G401.6 (cell line): ENCODE data around the gene TMEM186.
"Not testable (repeated sequence)": the region's sequence is repeated elsewhere in the genome, so short reads cannot be mapped to it uniquely, and the experiment has no call there.

Source experiments
- FAIRE-seq: peaks from 2 replicates; lab custom pipeline; 2012; peaks lifted over from hg19 to GRCh38; lab: Jason Lieb, UNC

TMEM186 gene

DNA sequence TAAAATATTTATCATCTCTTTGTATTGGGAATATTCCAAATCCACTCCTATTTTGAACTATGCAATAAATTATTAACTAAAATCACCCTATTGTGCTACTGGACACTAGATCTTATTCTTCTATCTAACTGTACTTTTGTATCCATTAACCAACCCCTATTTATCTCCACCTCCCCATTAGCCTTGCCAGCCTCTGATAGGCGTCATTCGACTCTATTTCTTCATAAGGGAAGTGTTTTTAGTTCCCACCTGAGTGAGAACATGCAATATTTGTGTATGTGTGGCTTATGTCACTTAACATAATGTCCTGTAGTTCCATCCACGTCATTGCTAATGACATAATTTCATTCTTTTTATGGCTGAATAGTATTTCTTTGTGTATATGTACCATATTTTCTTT lies 23.9 kb downstream of the TMEM186 start:
- FAIRE-seq, result no peak

DNA sequence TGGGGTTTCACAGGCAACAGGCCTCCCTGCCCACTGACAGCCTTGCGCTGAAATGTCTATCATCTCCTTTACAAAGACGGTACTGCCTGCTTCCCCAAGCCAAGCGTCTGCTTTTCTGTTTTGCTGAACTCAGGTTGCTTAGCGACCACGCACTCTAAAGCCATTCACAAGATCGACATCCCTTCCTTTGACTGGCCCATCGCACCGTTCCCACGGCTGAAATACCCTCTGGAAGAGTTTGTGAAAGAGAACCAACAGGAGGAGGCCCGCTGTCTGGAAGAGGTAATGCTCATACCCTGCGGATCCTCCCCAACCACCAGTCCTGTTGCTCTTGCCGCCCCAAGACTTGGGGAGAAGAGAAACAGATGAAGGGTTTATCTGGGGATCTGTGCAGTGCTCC lies 28.7 kb downstream of the TMEM186 start:
- no peak for FAIRE-seq

DNA sequence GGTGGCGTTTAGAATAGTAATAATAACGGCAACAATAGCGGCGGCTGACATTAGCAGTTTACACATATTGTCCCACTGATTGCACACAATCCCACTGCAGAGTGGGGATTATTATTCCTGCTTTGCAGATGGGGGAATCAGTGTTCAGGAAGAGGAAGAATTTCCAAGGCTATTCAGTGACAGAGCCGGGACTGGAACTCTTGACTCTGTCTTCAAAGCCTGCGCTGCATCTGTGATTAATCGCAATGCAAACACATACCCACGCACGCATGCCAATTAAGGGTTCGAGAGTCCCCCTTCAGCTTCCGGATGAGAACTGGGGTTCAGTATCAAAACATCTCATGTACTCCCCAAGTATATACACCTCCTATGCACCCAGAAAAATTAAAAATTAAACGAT lies 29.2 kb downstream of the TMEM186 start:
- FAIRE-seq, result no peak

DNA sequence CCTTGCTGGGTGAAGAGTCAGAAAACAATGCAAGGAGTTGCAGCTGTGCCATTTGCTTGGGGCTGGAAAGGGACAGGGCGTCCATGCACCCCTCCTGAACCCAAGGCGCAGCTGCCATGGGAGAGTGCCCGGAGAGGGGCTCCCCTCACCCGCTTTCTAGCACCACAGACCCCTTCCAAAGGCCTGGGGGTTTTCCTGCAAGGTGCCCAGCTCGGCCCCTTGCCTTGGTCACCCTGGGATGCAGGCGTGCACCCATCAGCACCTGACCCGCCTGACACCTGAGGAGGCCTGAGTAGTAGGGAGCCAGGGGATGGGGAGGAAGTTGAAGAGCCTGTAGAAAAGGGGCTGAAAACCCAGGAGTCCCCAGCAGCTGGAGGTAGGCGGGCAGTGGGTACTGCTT lies 30.3 kb downstream of the TMEM186 start:
- FAIRE-seq, result no peak

DNA sequence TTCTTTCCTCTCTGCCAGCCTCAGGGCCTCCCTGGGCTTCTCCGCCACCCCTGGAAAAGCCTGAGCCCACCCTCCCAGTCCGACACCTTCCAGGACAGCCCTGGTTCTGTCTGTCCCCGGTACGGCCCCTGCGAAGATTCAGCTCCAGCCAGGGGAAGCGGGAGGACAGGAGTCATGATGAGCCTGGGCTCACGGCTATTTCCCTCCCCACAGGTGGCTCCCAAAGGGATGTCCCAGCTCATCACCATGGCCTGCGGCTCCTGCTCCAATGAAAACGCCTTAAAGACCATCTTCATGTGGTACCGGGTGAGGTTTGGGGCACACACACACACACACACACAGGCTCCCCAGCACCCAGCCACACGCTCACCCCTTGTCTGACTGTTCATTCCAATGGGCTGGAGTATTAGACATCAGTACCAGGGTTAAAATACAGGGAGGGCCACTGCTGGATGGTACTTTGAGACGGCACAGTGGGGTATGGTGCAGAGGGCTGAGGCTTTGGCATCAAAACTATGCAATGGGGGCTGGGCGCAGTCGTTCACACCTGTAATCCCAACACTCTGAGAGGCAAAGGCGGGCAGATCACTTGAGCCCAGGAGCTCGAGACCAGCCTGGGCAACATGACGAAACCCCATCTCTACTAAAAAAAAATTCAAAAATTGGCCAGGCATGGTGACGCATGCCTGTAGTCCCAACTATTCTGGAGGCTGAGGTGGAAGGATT lies 32.8 kb downstream of the TMEM186 start:
- FAIRE-seq, result no peak

DNA sequence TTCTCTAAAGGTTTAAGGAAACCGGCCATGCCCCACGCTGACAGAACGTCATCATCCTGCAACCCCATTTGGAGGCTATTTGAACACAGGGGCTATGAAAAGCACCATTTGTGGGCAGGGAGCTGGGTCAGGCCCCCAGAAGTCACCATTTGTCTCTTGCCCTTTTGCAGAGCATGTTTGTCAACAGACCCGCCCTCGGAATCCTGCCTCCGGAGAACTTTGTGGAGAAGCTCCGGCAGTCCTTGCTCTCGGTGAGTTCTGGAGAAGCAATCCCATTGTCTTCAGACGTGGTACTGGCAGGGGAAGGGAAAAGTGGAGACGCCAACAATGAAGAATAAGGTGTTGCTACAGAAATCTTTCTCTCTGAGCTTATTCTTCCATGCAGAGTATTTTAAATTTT lies 33.5 kb downstream of the TMEM186 start:
- no peak for FAIRE-seq

DNA sequence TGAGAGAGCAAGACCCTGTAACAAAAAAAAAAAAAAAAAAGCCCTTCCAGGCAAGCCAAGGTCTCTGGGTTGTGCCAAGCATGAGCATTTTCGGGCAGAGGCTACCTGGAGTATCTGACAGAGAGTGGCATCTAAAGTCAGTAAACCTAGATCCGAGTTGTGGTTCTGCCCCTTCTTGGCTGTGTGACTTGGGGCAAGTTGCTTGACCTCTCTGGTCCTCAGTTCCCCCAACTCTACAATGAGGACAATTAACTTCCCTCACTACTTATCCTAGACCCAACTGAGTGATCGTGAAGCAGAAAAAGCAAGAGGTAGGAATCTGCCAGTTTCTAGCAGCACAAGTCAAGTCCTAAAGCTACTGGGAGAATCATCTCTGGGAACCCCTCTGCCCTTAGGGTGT lies 34.4 kb downstream of the TMEM186 start:
- FAIRE-seq, result no peak

DNA sequence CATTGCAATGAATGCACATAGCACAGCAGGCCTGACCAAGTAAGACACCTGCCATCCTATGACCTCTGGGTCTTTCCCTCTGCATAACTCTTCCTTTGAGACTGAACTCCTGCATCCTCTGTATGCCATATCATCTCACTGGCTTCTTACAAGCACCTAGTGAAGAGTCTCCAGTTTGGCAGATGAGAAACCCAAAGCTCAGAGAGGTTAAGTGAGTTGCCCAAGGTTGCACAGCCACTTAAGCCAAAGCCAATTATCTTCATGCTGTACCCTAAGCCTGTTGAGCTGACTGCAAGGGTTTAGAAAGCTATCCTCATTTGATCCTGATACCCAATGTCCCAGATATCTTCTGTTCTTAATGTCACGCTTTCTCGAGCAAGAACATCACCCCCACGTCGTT lies 35.2 kb downstream of the TMEM186 start:
- FAIRE-seq, result no peak

DNA sequence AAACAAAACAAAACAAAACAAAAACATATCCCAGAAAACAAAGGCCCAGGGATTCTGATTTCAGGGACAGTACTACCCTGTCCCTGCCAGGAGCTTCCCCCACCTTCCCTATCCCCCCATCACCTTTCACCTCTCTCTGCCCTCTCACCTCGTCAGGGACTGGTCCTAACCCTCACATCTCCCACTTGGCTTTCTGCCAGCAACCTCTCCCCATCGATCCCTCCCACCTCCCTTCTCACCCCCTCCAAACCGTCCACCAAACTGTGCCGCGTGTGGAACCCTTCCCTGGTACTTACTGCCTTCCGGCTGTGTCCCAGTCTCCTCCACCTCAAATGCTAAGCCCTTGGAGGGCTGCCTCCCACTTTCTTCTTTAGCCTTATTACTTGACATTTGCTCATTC lies 36.4 kb downstream of the TMEM186 start:
- no peak for FAIRE-seq

DNA sequence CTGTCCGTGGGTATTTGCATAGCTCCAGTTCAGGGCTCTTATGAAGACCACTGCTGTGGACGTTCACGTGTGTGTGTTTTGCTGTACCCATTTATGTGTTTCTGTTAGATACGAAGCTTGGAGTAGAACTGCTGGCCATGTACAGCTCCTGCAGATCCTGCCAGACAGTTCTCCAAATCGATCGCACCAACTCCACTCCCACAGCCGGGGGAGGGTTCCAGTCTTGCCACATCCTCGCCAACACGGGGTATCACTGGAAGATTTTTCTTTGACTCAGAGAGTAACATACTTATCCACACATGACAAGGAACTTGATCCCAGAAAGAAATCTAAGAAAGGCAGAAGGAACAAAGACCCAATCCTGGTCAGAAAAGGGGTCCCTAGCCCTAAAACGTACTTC lies 37.4 kb downstream of the TMEM186 start:
- FAIRE-seq, result no peak

DNA sequence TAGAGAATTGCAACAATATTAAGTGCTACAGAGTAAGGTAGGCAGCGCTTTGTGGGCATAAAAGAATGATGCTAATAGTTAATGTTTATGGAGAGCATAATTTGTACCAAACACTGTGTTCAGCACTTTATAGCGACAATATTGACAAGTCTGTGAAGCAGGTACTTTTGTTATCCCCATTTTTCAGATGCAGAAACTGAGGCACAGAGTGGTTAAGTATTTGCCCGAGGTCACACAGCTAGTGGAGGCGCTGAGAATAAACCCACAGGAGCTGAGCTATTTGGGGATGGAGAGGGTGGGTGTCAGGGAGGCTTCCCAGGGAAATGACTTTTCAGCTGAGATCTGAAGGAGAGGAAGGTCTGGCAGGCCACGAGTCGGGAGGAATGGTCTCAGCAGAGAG lies 39.4 kb downstream of the TMEM186 start:
- FAIRE-seq, result no peak

DNA sequence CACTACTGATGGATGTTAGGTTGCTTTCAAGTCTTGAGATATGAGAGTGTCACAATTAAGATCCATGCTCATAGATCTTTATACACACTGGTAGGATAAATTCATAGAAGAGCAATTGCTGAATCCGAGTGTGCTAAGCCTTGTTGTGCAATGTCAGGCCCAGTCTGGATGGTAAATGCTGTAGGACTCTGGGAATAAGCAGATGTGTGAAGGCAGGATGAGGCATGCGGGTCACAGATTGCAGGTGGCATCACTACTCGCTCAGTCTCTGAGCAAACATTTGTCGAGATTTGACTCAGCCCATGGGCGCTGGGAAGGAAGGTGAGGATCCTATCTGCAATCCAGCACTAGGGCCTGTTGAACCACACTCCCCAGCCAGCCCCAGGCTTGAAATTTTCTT lies 40.7 kb downstream of the TMEM186 start:
- no peak for FAIRE-seq

DNA sequence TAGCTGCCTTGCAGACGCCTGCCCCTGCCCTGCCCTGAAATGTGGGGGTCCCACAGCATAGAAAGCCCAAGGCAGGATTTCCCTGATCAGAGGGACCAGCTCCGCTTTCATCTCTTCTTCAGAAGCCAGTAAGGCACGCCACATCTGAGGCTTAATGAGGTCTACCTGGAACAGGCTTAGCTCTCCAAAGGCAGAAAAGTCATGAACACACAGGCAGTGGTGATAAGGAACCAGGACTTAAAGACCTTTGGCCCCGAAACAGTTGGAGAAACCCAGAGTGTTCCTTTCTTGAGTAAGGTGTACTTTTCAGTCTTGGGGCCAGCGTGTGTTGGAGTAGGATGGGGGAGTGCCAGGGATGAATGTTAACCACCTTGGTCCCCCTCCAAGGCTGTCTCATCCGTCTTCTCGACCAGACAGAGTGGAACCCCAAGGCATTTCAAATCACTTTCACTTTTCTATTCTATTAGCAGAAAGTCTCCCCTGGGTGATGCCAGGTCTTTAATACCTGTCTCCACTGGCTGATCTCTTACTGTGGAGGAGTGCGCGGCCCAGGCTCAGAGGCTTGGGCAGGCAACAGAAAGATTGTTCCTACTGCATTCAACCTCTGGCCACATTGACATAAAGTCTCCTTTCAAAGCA lies 43.9 kb downstream of the TMEM186 start:
- no peak for FAIRE-seq

DNA sequence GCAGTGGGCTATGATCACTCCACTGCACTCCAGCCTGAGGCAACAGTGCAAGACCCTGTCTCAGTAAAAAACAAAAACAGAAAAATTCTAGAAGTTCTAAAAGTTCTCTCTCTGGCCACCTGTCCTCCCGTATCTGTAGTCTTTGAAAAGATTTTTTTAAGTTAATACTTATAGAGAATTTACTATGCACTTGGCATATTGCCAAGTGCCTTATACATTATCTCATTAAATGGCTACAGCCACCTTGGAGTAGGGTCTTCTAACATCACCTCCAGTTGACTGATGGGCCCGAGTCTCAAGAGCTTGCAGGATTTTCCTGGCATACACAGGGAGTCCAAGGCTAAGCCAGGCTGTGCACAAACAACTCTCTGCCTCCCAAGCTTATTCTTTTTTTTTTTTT lies 44.7 kb downstream of the TMEM186 start:
- no peak for FAIRE-seq

DNA sequence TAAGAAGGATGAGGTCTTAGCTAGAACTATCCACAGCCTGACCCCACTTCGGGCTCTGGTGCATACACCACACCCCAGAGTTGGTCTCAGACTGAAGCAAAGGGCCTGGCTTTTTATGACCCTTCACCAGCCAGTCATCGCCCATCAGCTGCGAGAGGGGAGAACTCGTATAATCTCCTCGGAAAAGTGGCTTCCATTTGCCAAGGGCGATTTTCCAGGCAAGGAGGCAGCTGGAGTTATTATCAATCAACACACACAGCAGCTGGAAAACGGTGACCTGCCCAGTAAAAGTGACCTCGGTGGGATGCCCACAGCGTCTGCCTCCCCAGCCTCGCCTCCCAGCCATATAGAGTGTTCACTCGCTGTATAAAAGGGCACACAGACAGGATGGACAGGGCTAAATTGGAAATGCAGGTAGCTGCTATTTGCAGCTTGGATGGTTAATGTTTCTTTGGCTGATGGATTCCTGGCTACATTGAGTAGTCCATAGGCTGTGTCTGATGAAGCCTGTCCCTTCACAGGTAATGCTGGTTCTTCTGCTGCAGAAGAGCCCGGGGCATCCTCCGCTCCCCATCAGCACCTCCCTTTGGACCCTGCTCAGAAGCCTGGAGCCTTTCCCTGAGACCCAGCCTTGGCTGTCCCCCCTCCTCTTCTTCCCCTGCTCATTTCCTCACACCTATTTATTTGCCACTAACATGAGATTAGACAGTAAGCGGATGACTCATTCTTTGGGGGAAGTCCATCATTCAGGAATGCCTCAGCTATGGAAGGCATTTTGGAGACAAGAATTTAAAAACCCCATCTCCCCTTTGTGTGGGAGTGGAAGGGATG lies 45.7 kb downstream of the TMEM186 start:
- no peak for FAIRE-seq

DNA sequence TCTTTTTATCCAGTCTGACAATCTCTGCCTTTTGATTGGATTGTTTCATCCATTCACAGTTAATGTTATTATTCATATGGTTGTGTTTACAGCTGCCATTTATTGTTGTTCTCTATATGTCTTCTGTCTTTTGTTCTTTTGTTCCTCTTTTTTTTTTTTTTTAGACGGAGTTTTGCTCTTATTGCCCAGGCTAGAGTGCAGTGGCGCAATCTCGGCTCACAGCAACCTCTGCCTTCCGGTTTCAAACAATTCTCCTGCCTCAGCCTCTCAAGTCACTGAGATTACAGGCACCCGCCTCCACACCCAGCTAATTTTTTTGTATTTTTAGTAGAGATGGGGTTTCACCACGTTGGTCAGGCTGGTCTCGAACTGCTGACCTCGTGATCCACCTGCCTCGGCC lies 48.5 kb downstream of the TMEM186 start:
- not testable (repeated sequence) for FAIRE-seq
